NB4 (cell line): ENCODE data around the gene ATP9B.
A peak's percentile ranks its signal among the peaks of the same experiment; 100 is the strongest.

Experiments used
- DNase-seq: peaks from one replicate; pipeline ENCODE4 v3.0.0; 2010; ENCODE audit warnings: low read depth
- H3K4me3 ChIP-seq: one replicate; pipeline ENCODE4 v1.5.1; 2011; ENCODE audit warnings: mild to moderate bottlenecking, low read depth, low read length, moderate library complexity
- MAX ChIP-seq: IDR thresholded peaks from 2 replicates; pipeline ENCODE4 v1.6.1; 2011; ENCODE audit warnings: low read depth, low read length
- MYC ChIP-seq: IDR thresholded peaks from 2 replicates; pipeline ENCODE4 v1.6.1; 2011; ENCODE audit warnings: low read depth, low read length
- POLR2A ChIP-seq: IDR thresholded peaks from 2 replicates; pipeline ENCODE4 v1.6.1; 2011; ENCODE audit warnings: mild to moderate bottlenecking; ENCODE audit not compliant: insufficient read length; ENCODE audit errors: extremely low read depth
- TF ChIP-seq, protein P1 (sequence below): IDR thresholded peaks from one replicate; pipeline ENCODE4 v1.5.1; 2012; ENCODE audit warnings: low read depth, low read length

The ATP9B gene

DNA sequence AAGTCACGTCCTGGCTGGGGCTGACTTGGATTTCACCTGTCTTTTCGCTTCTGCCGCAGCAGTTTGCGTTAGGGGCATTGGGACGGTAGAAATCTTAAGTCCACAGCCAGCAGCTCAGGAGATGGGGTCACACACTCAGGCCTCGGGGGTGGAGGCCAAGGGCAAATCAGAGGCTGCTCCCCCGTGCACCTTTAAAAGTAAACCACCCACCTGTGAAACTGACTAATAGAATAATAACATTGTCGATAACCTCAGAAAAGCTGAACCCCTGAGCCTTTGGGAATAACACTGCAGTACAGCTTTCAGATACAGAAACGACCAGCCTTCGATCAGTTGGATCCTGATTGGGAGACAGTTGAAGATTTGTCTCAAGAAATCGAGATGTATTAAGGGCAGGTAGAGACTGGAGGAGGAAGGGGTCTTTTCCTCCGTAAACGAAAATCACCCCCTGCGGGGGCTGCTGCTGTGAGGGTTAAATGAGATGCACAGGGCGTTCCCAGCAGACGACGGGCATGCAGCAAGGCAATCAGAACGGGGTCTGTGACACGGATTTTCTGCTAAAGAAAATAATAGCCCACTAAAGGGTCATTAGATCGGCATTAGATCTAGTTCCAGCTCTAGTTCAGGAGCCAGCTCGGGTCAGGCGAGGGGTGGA, 310.2 kb downstream of the ATP9B start:
- no peak overlapping the region for H3K4me3 ChIP-seq
- no peak for DNase-seq
- TF ChIP-seq MAX = no peak
- no peak for TF ChIP-seq MYC

- TF ChIP-seq, protein P1, sequence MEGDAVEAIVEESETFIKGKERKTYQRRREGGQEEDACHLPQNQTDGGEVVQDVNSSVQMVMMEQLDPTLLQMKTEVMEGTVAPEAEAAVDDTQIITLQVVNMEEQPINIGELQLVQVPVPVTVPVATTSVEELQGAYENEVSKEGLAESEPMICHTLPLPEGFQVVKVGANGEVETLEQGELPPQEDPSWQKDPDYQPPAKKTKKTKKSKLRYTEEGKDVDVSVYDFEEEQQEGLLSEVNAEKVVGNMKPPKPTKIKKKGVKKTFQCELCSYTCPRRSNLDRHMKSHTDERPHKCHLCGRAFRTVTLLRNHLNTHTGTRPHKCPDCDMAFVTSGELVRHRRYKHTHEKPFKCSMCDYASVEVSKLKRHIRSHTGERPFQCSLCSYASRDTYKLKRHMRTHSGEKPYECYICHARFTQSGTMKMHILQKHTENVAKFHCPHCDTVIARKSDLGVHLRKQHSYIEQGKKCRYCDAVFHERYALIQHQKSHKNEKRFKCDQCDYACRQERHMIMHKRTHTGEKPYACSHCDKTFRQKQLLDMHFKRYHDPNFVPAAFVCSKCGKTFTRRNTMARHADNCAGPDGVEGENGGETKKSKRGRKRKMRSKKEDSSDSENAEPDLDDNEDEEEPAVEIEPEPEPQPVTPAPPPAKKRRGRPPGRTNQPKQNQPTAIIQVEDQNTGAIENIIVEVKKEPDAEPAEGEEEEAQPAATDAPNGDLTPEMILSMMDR = no peak
- TF ChIP-seq POLR2A (no peak), MAX (no peak), MYC (no peak)
- DNase-seq = no peak
- H3K4me3 ChIP-seq = no peak overlapping the region
Observed at GRCh38 chr18:79379931-79380815, 311.0 kb downstream of the ATP9B start.

- peak; percentile 67 for DNase-seq
- H3K4me3 ChIP-seq = no peak overlapping the region
- TF ChIP-seq, protein P1 = peak; percentile 75
- 0 out of 2 replicates have a peak, but pooled peaks have one; percentile 5 for TF ChIP-seq MAX
- TF ChIP-seq POLR2A = no peak
- no peak for TF ChIP-seq MYC
Observed at GRCh38 chr18:79380816-79381806, 311.9 kb downstream of the ATP9B start.

- TF ChIP-seq, protein P1 = no peak
- TF ChIP-seq POLR2A (no peak), MAX (no peak), MYC (no peak)
- no peak for DNase-seq
Observed at GRCh38 chr18:79381811-79382311, 312.7 kb downstream of the ATP9B start.

GRCh38 chr18:79382681-79383387, 313.6 kb downstream of the ATP9B start:
- TF ChIP-seq POLR2A (no peak), MAX (no peak)
- no peak overlapping the region for H3K4me3 ChIP-seq
- no peak for DNase-seq

More at GRCh38 chr18:79381811-79382311, 312.7 kb downstream of the ATP9B start:
- no peak overlapping the region for H3K4me3 ChIP-seq
